ENCODE measurements around the gene FGFR1OP2. TPM values are rescaled to one million over a fixed set of nuclear protein-coding genes. Genes with fewer than 3 reads are reported as not detected.
A peak's percentile ranks its signal among the peaks of the same experiment; 100 is the strongest.

The FGFR1OP2 gene
- polyA plus RNA-seq, 3 donors, result 51.2 to 82.4 (median 74.6) TPM

DNA sequence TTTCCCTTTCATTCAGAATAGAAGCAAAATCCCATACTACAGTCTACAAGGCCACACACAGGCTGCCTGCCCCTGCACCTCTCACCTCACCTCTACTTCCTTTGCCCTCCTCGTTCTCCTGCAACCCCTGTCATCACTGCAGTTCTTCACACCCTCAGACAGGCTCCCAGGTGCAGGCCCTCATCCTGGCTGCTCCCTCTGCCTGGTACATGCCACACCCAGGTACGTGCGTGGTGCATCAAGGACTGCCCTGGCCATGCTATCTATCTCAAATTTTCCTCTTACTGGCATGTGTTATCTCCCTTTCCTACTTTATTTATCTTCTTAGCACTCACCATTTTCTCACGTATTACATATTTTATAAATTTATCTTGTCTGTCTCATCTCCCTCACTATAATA, 51.6 kb downstream of the FGFR1OP2 start:
- DNase-seq, result no peak

DNA sequence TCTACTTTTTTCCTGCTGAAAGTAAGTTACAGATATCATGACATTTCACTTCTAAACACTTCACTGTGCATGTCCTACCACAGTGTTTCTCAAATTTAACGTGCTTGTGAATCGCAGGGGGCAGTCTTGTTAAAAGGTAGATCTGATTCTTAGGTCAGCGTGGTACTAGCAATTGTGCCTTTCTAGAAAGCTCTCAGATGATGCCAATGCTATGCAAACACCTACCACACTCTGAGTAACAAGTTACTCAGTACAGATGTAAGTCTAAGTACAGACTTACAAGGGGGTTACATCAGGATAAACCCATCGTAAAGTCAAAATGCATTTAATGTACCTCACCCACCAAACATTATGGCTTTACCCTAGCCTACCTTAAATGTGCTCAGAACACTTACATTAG, 53.6 kb downstream of the FGFR1OP2 start:
- DNase-seq, result no peak

DNA sequence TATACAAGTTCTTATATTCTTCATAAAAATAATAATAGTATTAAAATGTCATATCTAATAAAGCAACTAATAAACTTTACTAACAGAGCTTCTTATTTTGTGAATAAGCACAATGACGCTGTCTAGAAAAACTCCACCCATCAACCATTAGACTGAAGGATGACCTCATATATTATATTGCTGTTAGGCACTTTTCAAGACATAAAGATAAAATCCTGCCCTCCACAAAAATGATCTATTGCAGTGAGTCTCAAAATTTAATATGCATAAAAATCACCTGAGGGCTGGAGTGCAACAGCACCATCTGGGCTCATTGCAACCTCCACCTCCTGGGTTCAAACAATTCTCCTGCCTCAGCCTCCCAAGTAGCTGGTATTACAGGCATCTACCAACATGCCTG, 55.8 kb downstream of the FGFR1OP2 start:
- no peak for DNase-seq

GRCh38 chr12:26995706-26996105, 57.4 kb downstream of the FGFR1OP2 start:
- DNase-seq, result no peak

DNA sequence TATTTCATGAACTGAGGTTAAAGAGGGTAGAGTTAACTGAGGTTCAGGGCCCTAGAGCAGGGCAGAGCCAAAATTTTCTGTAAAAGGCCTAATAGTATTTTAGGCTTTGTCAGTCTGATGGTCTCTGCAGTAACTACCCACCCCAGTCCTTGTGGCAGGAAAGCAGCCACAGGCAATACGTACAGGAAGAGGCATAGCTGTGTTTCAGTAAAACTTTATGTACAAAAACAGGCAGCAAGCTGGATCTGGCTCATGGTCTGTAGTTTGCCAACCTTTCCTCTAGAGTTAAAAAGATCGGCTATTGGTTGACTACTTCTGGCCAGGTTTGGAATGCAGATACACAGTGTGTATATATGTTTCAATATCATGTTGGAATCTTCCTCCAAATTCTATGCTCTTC, 58.7 kb downstream of the FGFR1OP2 start:
- DNase-seq, result no peak

GRCh38 chr12:27000961-27001360, 62.7 kb downstream of the FGFR1OP2 start:
- no peak for DNase-seq

GRCh38 chr12:27001663-27002062, 63.4 kb downstream of the FGFR1OP2 start:
- no peak for DNase-seq

DNA sequence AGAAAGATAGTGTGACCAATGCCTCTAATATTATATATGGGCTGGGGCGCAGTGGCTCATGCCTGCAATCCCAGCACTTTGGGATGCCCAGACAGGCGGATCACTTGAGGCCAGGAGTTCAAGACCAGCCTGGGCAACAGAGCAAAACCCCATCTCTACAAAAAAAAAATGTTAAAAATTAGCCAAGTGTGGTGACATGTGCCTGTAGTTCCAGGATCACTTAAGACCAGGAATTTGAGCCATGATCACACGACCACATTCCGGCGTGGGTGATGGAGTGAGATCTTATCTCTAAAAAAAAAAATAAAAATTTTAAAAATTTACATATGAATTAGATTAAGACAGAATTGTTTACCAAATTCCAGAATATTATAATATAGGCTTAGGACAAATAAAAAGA, 63.9 kb downstream of the FGFR1OP2 start:
- no peak for DNase-seq

GRCh38 chr12:27003421-27004381, 65.4 kb downstream of the FGFR1OP2 start:
- no peak for DNase-seq

DNA sequence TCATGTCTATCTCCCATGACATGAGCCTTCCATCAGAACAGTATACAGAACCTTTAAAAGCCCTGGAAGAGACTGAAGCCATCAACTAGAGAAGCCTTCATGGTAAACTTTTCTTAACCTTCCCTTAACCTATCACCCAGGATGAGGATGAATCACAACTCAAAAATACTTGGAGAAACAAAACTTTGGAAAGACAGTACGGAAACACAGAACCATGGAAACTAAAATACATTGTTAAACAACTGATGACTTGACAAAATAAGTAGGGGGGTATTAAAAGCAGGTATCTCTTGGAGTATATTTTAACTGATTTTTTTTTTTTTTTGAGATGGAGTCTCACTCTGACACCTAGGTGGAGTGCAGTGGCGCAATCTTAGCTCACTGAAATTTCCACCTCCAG, 67.2 kb downstream of the FGFR1OP2 start:
- no peak for DNase-seq

DNA sequence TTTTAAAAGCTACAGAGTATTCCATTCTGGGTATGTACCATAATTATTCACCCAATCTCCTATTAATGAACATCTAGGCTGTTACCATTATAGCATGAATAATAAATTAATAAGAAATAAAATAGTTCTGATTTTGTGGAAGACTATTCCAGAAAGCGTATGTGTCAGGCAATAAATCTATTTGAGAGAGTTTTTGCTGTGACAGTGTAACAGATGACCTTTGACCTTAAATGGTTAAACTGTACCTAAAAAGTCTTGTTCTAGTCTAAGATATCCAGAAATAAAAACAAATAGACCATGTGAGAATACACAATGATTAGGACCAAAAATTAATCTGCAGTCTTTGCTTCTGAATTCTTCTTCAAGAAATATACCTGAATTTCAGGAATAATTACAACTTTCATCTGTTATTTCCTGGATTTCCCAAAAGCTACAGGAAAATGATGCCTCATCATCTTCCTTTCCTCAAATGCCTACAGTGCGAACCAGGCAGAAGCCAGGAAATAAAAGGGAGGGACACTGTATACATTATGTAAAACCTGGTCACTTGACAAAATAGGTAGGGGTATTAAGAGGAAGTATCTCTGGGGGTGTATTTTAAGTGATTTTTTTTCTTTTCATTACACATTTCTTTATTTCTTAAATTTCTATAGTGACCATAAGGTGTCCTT, 68.7 kb downstream of the FGFR1OP2 start:
- no peak for DNase-seq

DNA sequence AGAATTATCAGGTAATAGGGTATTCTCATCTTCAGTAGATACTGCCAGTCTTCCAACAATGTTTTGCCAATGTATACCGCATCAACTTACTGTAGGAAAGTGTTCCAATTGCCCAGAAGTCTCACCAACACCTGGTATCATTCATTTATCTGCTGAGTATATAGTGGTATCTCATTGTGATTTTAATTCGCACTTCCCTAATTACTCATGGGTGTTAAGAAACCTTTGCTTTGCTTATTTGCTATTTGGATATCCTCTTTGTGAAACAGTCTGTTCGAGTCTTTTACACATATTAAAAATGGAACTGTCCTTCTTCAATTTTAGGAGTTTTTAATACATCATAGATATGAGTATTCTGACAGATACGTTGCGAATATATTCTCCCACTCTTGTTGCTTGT, 69.8 kb downstream of the FGFR1OP2 start:
- DNase-seq, result no peak

GRCh38 chr12:27009881-27010301, 71.6 kb downstream of the FGFR1OP2 start:
- no peak for DNase-seq

DNA sequence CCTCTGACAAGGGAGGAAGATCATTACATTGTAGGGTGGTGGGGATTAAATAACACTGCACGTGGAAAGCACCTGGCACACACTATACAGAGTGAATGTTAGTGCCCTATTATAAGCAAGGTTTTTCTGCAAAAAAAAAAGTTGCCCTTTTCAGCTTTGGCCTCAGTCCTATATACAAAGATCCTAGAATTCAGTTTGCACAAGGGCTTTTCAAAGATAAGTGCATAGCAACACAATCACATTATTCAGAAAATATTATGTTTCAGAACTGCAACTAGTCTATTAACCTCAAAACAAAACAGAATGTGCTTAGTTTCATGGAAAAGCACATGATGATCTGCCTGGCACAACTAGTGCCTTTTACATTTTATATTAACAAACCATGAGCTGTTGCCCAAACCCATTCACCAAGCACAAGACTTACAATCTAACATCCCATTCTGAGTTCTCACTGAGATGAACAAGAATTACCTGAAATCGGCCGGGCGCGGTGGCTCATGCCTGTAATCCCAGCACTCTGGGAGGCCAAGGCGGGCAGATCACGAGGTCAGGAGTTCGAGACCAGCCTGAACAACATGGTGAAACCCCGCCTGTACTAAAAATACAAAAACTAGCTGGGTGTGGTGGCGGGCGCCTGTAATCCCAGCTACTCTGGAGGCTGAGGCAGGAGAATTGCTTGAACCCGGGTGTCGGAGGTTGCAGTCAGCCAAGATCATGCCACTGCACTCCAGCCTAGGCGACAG, 74.1 kb downstream of the FGFR1OP2 start:
- no peak for DNase-seq

DNA sequence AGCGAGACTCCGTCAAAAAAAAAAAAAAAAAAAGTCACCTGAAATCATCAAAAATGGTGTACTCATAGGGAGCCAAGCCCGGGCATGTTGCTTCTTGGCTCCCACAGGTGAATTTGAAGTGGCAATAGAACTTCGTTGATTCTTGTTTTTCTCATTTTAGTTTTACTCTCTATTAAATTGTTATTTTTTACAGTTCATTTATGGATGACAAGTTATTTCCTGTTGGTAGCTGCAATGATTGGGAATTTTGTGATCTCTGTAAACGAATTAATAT, 74.6 kb downstream of the FGFR1OP2 start:
- DNase-seq, result no peak

DNA sequence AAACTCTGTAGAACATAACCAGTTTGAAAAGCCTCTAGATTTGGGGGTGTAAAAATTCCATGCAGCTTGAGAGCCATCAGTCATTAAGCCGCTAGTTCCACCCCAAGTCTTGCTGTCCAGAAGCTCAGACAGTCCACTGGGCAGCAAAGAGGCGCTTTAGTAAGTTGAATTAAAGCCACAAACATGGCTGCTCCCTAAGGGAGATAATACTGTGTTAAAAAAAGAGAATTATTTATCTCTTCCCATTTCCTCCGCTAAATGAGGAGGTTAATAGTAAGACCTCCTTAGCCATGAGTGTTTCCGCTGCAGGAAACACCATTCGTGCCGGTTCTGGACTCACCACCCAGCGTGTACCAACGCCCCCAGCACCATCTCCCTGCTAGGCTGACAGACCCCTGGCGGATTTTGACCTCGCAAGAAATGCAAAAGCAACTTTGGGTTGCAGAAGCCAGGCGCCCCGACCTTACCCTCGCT, 75.4 kb downstream of the FGFR1OP2 start:
- DNase-seq, result no peak

GRCh38 chr12:27014085-27014858, 76.0 kb downstream of the FGFR1OP2 start, which contains the start of gene TM7SF3:
Gene TM7SF3, minus strand, starts transcription at chr12:27014384. Its CDS starts 216 bp downstream, at chr12:27014168.
- DNase-seq, result peak; percentile 91

GRCh38 chr12:27014859-27015729, 76.8 kb downstream of the FGFR1OP2 start:
- DNase-seq, result no peak

- no peak for DNase-seq
These were observed 77.4 kb downstream of the FGFR1OP2 start for GRCh38 chr12:27015730-27016076.

All from renal pelvis (tissue), 4 donors.